Amniotic epithelial cell (primary cell): ENCODE results near the gene CD244.
A peak's percentile ranks its signal among the peaks of the same experiment; 100 is the strongest.
"Not testable (repeated sequence)": the region's sequence is repeated elsewhere in the genome, so short reads cannot be mapped to it uniquely, and the experiment has no call there.

Experiments
- DNase-seq: peaks from one replicate; pipeline ENCODE4 v3.0.0-alpha.2; 2010; ENCODE audit warnings: low read depth

Gene CD244

DNA sequence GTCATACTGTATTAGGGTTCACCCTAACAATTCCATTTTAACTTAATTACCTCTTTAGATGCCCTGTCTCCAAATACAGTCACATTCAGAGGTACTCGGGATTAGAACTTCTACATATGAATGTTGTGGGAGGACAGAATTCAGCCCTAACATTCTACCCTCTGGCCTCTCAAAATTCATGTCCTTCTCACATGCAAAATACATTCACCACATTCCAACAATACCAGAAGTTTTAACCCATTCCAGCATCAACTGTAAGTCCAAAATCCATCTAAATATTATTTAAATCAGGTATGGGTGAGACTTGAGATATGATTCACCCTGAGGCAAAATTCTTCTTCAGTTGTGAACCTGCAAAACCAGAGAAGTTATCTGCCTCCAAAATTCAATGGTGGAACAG is 52.2 kb downstream of the CD244 start:
- no peak for DNase-seq

DNA sequence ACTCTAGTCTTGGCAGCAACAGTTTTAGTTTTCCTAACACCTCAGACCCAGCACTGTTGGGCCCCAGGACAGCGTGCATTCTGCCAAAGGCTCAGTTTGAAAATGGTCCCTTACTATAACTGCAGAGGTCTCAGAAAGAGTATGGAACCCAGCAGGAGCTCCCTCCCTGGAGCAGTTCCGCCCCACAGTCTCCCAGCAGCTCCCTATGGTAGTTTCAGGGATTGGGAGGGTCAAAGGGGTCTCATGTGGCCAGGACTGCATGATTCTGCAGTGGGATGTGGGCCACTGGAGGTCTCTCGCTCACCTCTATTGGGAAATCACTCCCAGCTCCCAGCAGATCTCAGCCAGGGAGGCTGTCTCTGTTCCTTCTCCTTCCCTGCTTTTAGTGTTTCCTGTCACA is 54.4 kb downstream of the CD244 start:
- no peak for DNase-seq

- no peak for DNase-seq
Measured at GRCh38 chr1:160807738-160808137, 54.9 kb downstream of the CD244 start.

- no peak for DNase-seq
Measured at GRCh38 chr1:160807247-160807646, 55.4 kb downstream of the CD244 start.

GRCh38 chr1:160806784-160807183 is 55.9 kb downstream of the CD244 start:
- DNase-seq = no peak

GRCh38 chr1:160806109-160806665 is 56.5 kb downstream of the CD244 start:
- no peak for DNase-seq

DNA sequence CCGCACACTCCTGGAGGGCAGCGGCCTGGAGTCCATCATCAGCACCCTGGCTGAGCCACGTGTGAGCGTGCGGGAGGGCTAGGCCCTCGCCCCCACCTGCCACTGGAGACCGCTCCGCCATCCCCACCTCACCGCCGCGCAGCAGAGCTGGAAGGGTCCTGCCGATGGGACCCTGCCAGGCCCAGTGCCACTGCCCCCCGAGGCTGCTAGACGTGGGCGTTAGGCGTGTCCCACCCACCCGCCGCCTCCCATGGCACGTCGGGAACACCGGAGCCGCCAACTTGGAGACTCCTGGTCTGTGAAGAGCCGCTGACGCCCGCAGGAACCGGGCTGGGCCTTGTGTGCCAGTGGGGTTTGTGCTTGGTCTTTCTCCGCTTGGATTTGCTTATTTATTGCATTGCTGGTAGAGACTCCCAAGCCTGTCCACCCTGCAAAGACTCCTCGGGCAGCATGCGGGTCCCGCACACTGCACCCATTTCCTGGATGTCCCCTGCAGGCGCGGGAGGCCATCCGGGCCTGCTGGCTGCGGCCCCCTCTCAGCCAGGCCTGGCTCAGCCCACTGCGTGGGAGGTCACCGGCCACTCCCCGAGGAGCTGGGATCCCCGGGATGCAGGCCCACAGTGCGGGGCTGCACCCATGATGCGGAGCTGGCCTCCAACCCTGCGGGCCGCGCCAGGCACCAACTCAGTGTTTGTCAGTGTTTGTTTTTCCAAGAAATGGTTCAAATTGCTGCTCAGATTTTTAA is 60.7 kb downstream of the CD244 start:
- no peak for DNase-seq

- DNase-seq = no peak
Measured at GRCh38 chr1:160800645-160801408, 61.9 kb downstream of the CD244 start.

DNA sequence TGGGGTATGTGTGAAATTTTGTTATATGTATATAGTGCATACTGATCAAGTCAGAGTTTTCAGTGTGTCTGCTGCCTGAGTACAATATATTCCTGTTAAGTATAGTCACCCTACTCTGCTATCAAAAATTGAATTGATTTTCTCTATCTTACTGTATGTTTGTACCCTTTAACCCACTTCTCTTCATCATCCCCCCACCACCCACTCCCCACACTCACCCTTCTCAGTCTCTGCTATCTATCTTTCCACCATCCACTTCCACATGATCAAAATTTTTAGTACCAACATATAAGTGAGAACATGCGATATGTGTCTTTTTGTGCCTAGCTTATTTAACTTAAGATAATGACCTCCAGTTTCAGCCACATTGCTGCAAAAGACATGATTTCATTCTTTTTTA is 62.5 kb downstream of the CD244 start:
- DNase-seq = no peak

DNA sequence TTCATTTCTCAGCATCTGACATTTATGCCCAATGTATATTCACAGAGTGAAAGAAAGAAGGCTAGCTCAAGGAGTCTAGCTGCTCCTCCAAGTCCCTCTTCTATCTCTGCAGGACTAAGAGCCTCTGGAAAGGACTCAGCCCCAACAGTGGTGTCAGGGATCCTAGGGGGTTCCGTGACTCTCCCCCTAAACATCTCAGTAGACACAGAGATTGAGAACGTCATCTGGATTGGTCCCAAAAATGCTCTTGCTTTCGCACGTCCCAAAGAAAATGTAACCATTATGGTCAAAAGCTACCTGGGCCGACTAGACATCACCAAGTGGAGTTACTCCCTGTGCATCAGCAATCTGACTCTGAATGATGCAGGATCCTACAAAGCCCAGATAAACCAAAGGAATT is 63.0 kb downstream of the CD244 start:
- DNase-seq = no peak

DNA sequence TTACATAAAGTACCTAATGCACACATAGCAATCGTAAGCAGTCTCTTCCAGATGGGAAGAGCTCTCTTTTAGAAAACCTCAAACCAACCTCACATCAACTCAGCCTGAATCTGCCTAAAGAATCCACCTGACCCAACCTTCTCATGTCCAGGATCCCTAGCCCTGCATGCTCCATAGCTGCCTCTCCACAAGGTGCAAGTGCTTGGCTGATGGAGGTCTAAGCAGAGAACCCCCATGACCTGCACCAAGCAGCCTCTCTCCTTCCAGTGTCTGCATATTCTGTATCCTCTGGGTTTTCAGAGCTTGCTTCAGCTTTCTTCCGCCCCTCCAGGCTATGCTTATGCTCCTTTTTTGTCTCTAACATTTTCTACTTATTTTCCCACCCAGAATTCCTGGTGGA is 64.2 kb downstream of the CD244 start:
- no peak for DNase-seq

DNA sequence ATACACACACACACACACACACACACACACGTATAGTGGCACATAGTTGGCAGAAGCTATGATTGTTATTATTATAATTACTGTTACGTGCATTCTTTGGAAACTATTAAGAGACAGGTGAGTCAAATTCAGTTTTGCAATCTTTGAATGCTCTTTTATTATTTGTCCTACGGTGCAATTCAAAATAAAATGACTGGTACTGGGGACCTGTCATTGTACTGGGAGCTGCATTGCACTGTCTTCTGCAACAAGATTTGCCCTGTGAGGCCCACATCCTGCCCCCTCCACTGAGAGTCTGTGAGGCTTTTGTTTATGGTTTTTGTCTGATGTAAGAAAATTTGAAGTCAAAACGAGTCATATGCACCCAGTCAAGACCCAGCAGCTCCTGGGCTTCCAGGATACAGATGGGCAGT is 64.8 kb downstream of the CD244 start:
- no peak for DNase-seq

DNA sequence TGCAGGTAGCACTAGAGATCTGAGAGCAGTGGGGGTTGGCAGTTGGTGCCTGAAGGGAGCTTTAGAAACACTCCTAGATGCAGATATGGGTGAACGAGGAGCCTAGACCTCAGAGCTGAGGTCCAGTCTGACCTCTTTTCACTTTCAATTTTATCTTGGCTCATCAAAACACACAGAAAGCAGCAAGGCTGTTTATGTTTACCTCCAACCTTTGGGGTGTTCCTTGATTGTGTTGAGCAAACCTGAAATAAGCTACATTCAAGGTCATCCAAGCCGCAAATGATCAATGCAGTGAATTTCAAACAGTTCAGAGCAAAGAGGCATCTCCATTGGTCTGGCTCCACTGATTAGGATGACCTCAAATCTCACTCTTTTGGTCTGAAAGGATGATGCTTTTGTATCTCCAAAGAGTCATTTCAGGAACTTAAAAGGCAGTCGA is 65.4 kb downstream of the CD244 start:
- no peak for DNase-seq

DNA sequence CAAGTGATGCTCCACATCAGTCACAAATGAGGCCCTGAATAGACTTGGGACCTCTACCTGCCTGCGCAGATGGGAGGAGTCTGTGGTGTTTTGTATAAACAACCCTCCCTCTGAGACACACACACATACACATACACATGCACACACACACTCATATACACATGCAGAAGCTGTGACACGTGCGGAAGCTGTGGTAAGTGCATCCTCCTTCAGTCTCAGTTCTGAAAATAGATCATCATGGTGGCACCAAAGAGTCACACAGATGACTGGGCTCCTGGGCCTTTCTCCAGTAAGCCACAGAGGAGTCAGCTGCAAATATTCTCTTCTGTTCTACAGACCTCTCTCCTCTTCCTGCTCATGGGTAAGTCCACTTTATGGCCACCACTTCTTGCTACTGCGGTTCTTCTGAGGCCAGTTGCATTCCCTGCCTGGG is 66.7 kb downstream of the CD244 start, which contains the start of gene LY9:
LY9 (plus strand) TSS at position 224 of the 433 bp plus-strand sequence; CDS start at position 238, 14 bp downstream.
- DNase-seq = no peak

DNA sequence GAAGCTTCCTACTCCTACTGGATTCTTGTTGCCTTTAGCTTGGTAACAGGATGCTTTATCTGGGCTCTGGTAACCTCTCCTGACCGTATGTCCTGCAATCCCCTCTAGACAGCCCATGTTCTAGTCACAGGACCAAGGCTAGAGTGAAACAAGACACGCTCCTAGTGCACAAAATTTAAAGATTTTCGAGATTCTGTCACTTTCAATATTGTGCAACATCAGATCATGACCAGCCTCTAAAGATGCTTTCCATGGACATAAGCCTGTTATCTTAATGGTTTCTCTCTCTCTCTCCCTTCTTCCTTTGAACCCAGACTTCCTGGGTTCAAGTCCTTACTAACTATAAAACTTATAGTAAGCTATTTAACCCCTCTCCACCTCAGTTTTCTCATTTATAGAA is 68.3 kb downstream of the CD244 start:
- no peak for DNase-seq

- DNase-seq = peak; percentile 37
Measured at GRCh38 chr1:160789702-160790611, 72.7 kb downstream of the CD244 start.

DNA sequence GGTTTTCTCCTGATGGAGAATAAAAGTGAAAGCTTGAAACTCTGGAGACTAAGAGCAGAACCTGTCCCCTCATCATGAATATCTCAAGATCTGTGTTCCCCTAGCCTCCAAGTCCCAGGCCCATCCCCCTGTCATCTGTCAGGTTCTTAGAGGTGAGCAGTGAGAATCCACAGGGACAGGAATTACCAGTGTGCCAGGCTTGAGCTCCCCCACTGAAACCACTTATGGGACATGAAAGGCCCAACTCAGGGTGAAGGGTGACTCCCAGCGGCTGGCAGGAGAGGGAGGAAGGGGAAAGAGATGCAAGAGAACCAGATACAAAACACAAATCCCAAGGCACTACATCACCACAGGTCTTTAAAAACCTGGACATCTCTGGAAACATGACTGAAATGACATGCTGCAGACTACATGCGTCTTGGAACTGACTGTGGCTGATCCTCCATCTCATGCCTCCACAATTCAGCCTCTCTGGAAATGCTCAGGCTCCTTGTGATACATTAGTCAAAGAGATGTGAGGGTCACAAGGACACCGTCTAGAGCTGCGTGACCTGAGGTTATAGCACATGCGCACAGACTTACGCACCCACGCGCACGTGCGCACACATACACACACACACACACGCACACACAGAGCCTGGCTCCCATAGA is 73.5 kb downstream of the CD244 start:
- no peak for DNase-seq

DNA sequence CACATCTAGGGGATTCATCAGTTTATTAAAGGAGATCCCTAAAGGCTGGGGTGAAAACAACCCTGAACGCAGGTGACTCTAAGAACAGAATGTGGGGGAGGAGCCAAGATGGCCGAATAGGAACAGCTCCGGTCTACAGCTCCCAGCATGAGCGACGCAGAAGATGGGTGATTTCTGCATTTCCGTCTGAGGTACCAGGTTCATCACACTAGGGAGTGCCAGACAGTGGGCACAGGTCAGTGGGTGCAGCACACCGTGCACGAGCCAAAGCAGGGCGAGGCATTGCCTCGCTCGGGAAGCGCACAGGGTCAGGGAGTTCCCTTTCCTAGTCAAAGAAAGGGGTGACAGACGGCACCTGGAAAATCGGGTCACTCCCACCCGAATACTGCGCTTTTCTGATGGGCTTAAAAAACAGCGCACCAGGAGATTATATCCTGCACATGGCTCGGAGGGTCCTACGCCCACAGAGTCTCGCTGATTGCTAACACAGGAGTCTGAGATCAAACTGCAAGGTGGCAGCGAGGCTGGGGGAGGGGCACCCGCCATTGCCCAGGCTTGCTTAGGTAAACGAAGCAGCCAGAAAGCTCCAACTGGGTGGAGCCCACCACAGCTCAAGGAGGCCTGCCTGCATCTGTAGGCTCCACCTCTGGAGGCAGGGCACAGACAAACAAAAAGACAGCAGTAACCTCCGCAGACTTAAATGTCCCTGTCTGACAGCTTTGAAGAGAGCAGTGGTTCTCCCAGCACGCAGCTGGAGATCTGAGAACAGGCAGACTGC is 79.5 kb downstream of the CD244 start:
- DNase-seq = not testable (repeated sequence)

- no peak for DNase-seq
Measured at GRCh38 chr1:160781914-160782689, 80.6 kb downstream of the CD244 start.
